NCI-H226 (cell line): Measurements from ENCODE around the gene LRRN2.
"Not testable (repeated sequence)": the region's sequence is repeated elsewhere in the genome, so short reads cannot be mapped to it uniquely, and the experiment has no call there.

Experiments
- DNase-seq: peaks from one replicate; pipeline ENCODE4 v3.0.0-alpha.2; 2015

LRRN2 gene

GRCh38 chr1:204685236-204686006 is at the start of gene LRRN2:
Gene LRRN2 (minus strand): TSS chr1:204685738. CDS start chr1:204619992, 65,746 bp downstream.
- peak; percentile 22 for DNase-seq

- no peak for DNase-seq
Observed at GRCh38 chr1:204735042-204735441, 49.5 kb upstream of the LRRN2 start.

GRCh38 chr1:204733869-204734596 is 48.5 kb upstream of the LRRN2 start:
- peak; percentile 12 for DNase-seq

GRCh38 chr1:204733289-204733688 is 47.8 kb upstream of the LRRN2 start:
- no peak for DNase-seq

- no peak for DNase-seq
Observed at GRCh38 chr1:204731985-204732575, 46.5 kb upstream of the LRRN2 start.

GRCh38 chr1:204731509-204731908 is 46.0 kb upstream of the LRRN2 start:
- no peak for DNase-seq

GRCh38 chr1:204730826-204731459 is 45.4 kb upstream of the LRRN2 start:
- DNase-seq, result no peak

- no peak for DNase-seq
Observed at GRCh38 chr1:204729516-204729915, 44.0 kb upstream of the LRRN2 start.

- no peak for DNase-seq
Observed at GRCh38 chr1:204728456-204728855, 42.9 kb upstream of the LRRN2 start.

- no peak for DNase-seq
Observed at GRCh38 chr1:204728045-204728444, 42.5 kb upstream of the LRRN2 start.

- DNase-seq, result not testable (repeated sequence)
Observed at GRCh38 chr1:204727438-204727837, 41.9 kb upstream of the LRRN2 start.

GRCh38 chr1:204726478-204726877 is 40.9 kb upstream of the LRRN2 start:
- DNase-seq, result peak; percentile 84

GRCh38 chr1:204725821-204726448 is 40.4 kb upstream of the LRRN2 start:
- DNase-seq, result peak; percentile 19

GRCh38 chr1:204723131-204723787 is 37.7 kb upstream of the LRRN2 start:
- no peak for DNase-seq

- no peak for DNase-seq
Observed at GRCh38 chr1:204721373-204722055, 36.0 kb upstream of the LRRN2 start.

GRCh38 chr1:204716660-204717059 is 31.1 kb upstream of the LRRN2 start:
- no peak for DNase-seq

GRCh38 chr1:204714861-204715511 is 29.4 kb upstream of the LRRN2 start:
- DNase-seq, result no peak

GRCh38 chr1:204714194-204714860 is 28.8 kb upstream of the LRRN2 start:
- no peak for DNase-seq

GRCh38 chr1:204713541-204713940 is 28.0 kb upstream of the LRRN2 start:
- no peak for DNase-seq

- DNase-seq, result no peak
Observed at GRCh38 chr1:204712708-204713430, 27.3 kb upstream of the LRRN2 start.
